ENCODE data around the gene ARHGEF28.

ARHGEF28 gene

GRCh38 chr5:73619606-73620333 lies 6.2 kb upstream of the ARHGEF28 start:
- no peak for DNase-seq

GRCh38 chr5:73620334-73620687 lies 5.7 kb upstream of the ARHGEF28 start:
- DNase-seq, result no peak

- no peak for DNase-seq
Observed at GRCh38 chr5:73623060-73623459, 2.9 kb upstream of the ARHGEF28 start.

GRCh38 chr5:73623901-73624404 lies 2.0 kb upstream of the ARHGEF28 start:
- DNase-seq, result no peak

GRCh38 chr5:73624888-73625287 lies 1.1 kb upstream of the ARHGEF28 start:
- no peak for DNase-seq

- DNase-seq, result no peak
Observed at GRCh38 chr5:73625372-73625943, 538 bp upstream of the ARHGEF28 start.

- no peak for DNase-seq
Observed at GRCh38 chr5:73626814-73627313, 868 bp downstream of the ARHGEF28 start.

- DNase-seq, result no peak
Observed at GRCh38 chr5:73629456-73629855, 3.5 kb downstream of the ARHGEF28 start.

GRCh38 chr5:73630765-73631164 lies 4.8 kb downstream of the ARHGEF28 start:
- DNase-seq, result no peak

GRCh38 chr5:73631500-73631899 lies 5.5 kb downstream of the ARHGEF28 start:
- no peak for DNase-seq

- no peak for DNase-seq
Observed at GRCh38 chr5:73633060-73633459, 7.1 kb downstream of the ARHGEF28 start.

GRCh38 chr5:73636408-73636807 lies 10.4 kb downstream of the ARHGEF28 start:
- DNase-seq, result no peak

- DNase-seq, result no peak
Observed at GRCh38 chr5:73637565-73637964, 11.6 kb downstream of the ARHGEF28 start.

- no peak for DNase-seq
Observed at GRCh38 chr5:73638344-73639095, 12.5 kb downstream of the ARHGEF28 start.

GRCh38 chr5:73640861-73641320 lies 14.9 kb downstream of the ARHGEF28 start:
- no peak for DNase-seq

GRCh38 chr5:73641811-73642210 lies 15.8 kb downstream of the ARHGEF28 start:
- DNase-seq, result no peak

GRCh38 chr5:73642344-73642743 lies 16.3 kb downstream of the ARHGEF28 start:
- DNase-seq, result no peak

- no peak for DNase-seq
Observed at GRCh38 chr5:73644385-73644963, 18.5 kb downstream of the ARHGEF28 start.

GRCh38 chr5:73647721-73648120 lies 21.7 kb downstream of the ARHGEF28 start:
- no peak for DNase-seq

- no peak for DNase-seq
Observed at GRCh38 chr5:73648515-73648914, 22.5 kb downstream of the ARHGEF28 start.

- DNase-seq, result no peak
Observed at GRCh38 chr5:73649926-73650325, 23.9 kb downstream of the ARHGEF28 start.

GRCh38 chr5:73652391-73652790 lies 26.4 kb downstream of the ARHGEF28 start:
- no peak for DNase-seq

- DNase-seq, result no peak
Observed at GRCh38 chr5:73654171-73654811, 28.3 kb downstream of the ARHGEF28 start.

Measured in activated CD8-positive, alpha-beta memory T cell treated with anti-CD3 and anti-CD28 coated beads for 24 hours (primary cell).